Liver (tissue), 9 donors: Measurements from ENCODE around the gene CHN1. TPM values are rescaled to one million over a fixed set of nuclear protein-coding genes. Genes with fewer than 3 reads are reported as not detected.

ENCODE experiments used
- DNase-seq: peaks from one replicate; pipeline ENCODE4 v3.0.0-alpha.2; 2017; ENCODE audit warnings: low spot score
- H3K27ac ChIP-seq, 2 donors: one replicate each; pipeline ENCODE4 v1.7.0; 2013; ENCODE audit warnings: inconsistent platforms in 2 of 2, low read length in 2 of 2, control low read depth in 1 of 2, low read depth in 1 of 2, mild to moderate bottlenecking in 1 of 2
- H3K27me3 ChIP-seq, 4 donors: one replicate each; pipeline versions ENCODE4 v1.6.1 to v1.7.0; 2013; ENCODE audit warnings: low read length in 3 of 4, inconsistent platforms in 1 of 4, mild to moderate bottlenecking in 1 of 4, moderate library complexity in 1 of 4; ENCODE audit not compliant: control insufficient read depth in 4 of 4, insufficient read depth in 4 of 4
- H3K36me3 ChIP-seq, 4 donors: one replicate each; pipeline versions ENCODE4 v1.6.1 to v1.7.0; 2013; ENCODE audit warnings: low read length in 3 of 4, mild to moderate bottlenecking in 3 of 4, low read depth in 1 of 4, moderate library complexity in 1 of 4; ENCODE audit not compliant: control insufficient read depth in 4 of 4, insufficient read depth in 3 of 4
- H3K4me1 ChIP-seq, 4 donors: one replicate each; pipeline versions ENCODE4 v1.6.1 to v1.7.0; 2013; ENCODE audit warnings: low read length in 3 of 4, mild to moderate bottlenecking in 3 of 4, moderate library complexity in 1 of 4; ENCODE audit not compliant: control insufficient read depth in 4 of 4, insufficient read depth in 4 of 4
- H3K4me3 ChIP-seq, 3 donors: one replicate each; pipeline versions ENCODE4 v1.6.1 to v1.7.0; 2013; ENCODE audit warnings: low read length in 3 of 3, control low read depth in 1 of 3, low read depth in 1 of 3, mild to moderate bottlenecking in 1 of 3
- H3K9ac ChIP-seq, 2 donors: one replicate each; pipeline ENCODE4 v1.7.0; 2013; ENCODE audit warnings: low read length in 2 of 2, mild to moderate bottlenecking in 2 of 2, moderate library complexity in 2 of 2, control low read depth in 1 of 2, low read depth in 1 of 2
- H3K9me3 ChIP-seq, 4 donors: one replicate each; pipeline versions ENCODE4 v1.6.1 to v1.7.0; 2013; ENCODE audit warnings: low read length in 3 of 4; ENCODE audit not compliant: control insufficient read depth in 4 of 4
- ATF3 ChIP-seq: IDR thresholded peaks from 2 replicates; pipeline ENCODE4 v1.6.1; 2016; ENCODE audit warnings: antibody characterized with exemption
- EGR1 ChIP-seq, 2 donors: IDR thresholded peaks; 2 replicates each; pipeline ENCODE4 v1.6.1; 2016 to 2018; ENCODE audit warnings: antibody characterized with exemption in 2 of 2, low read depth in 2 of 2
- GABPA ChIP-seq, 2 donors: IDR thresholded peaks in 1 of 2; conservative IDR thresholded peaks in 1 of 2; 2 replicates each; pipeline ENCODE4 v1.6.1; 2016; ENCODE audit warnings: antibody characterized with exemption in 2 of 2, mild to moderate bottlenecking in 1 of 2, moderate library complexity in 1 of 2
- HNF4A ChIP-seq, 2 donors: conservative IDR thresholded peaks; 2 replicates each; pipeline ENCODE4 v1.6.1; 2016; ENCODE audit warnings: antibody characterized with exemption in 2 of 2, mild to moderate bottlenecking in 2 of 2
- JUND ChIP-seq, 2 donors: IDR thresholded peaks; 2 replicates each; pipeline ENCODE4 v1.6.1; 2016; ENCODE audit warnings: antibody characterized with exemption in 2 of 2
- RAD21 ChIP-seq, 2 donors: IDR thresholded peaks; 2 replicates each; pipeline ENCODE4 v1.6.1; 2016; ENCODE audit warnings: antibody characterized with exemption in 2 of 2, mild to moderate bottlenecking in 2 of 2
- REST ChIP-seq: IDR thresholded peaks from 2 replicates; pipeline ENCODE4 v1.6.1; 2016; ENCODE audit warnings: antibody characterized with exemption, mild to moderate bottlenecking
- RXRA ChIP-seq, 2 donors: IDR thresholded peaks; 2 replicates each; pipeline ENCODE4 v1.6.1; 2017 to 2018; ENCODE audit warnings: antibody characterized with exemption in 2 of 2, mild to moderate bottlenecking in 1 of 2
- TAF1 ChIP-seq: conservative IDR thresholded peaks from 2 replicates; pipeline ENCODE4 v1.6.1; 2016; ENCODE audit warnings: antibody characterized with exemption, mild to moderate bottlenecking
- YY1 ChIP-seq: IDR thresholded peaks from 2 replicates; pipeline ENCODE4 v1.6.1; 2016; ENCODE audit warnings: antibody characterized with exemption, mild to moderate bottlenecking
- WGBS: extraction: QIAGEN DNeasy Blood & Tissue Kit; methylation state at CpG from one replicate; pipeline ENCODE4 v1.1.7; 2013; 5-methylcytosine and 5-hydroxymethylcytosine counted together
- polyA plus RNA-seq, 2 donors: library from polyadenylated mRNA; stranded (reverse) in 1 of 2; unstranded in 1 of 2; fragments of 200-250 nt in 1 of 2; fragments of >200 nt in 1 of 2; fragmentation: Nextera tagmentation in 1 of 2; extraction: Ambion mirVana in 1 of 2; gene quantifications; one replicate each; pipeline versions ENCODE4 v1.2.1 to v1.2.3, GENCODE V29; 2013 to 2015
- total RNA-seq, 2 donors: library from RNA; depleted of rRNA; stranded (reverse); fragments of >200 nt; gene quantifications; one replicate each; pipeline ENCODE4 v1.2.3, GENCODE V29; 2014
- TF ChIP-seq, protein P1 (sequence below): IDR thresholded peaks from 2 replicates; pipeline ENCODE4 v1.6.1; 2016; ENCODE audit warnings: antibody characterized with exemption
- donor health status: healthy.
- donor health status: healthy.
- donor health status: healthy.
- donor health status: healthy.
- donor health status: healthy.

CHN1 gene
- total and polyA plus RNA-seq, 4 donors = 0.66 to 1.6 (median 1.1) TPM

GRCh38 chr2:174841350-174841749, 163.8 kb downstream of the CHN1 start (continued):
- TF ChIP-seq REST (no peak), ATF3 (no peak), JUND (IDR thresholded peaks at IDR 0.05) (no peak)

- no peaks in the 10 kb centered on the region for H3K9me3 ChIP-seq
- H3K9ac ChIP-seq = no peak overlapping the region
Measured at GRCh38 chr2:174840436-174840835, 164.7 kb downstream of the CHN1 start.

GRCh38 chr2:174839662-174840061, 165.5 kb downstream of the CHN1 start:
- Histone ChIP-seq H3K9me3 (no peaks in the 10 kb centered on the region), H3K27ac (no peak overlapping the region), H3K4me1 (no peaks in the 10 kb centered on the region), H3K9ac (no peak overlapping the region), H3K27me3 (no peaks in the 10 kb centered on the region), H3K36me3 (no peaks in the 10 kb centered on the region), H3K4me3 (no peak overlapping the region)
- TF ChIP-seq HNF4A (conservative IDR thresholded peaks at IDR 0.05) (no peak), RAD21 (IDR thresholded peaks at IDR 0.05) (no peak), EGR1 (IDR thresholded peaks at IDR 0.05; ENCODE audit: low read depth in 2 of 2) (no peak)
- DNase-seq = no peak
- 88% methylated on average over 3 of the region's 3 CpGs for WGBS

More at GRCh38 chr2:174840436-174840835, 164.7 kb downstream of the CHN1 start:
- no peak for DNase-seq
- Histone ChIP-seq H3K4me3 (no peak overlapping the region), H3K27ac (no peak overlapping the region), H3K27me3 (no peaks in the 10 kb centered on the region), H3K36me3 (no peaks in the 10 kb centered on the region), H3K4me1 (no peaks in the 10 kb centered on the region)
- WGBS = 86% methylated on average over 3 of the region's 3 CpGs
- TF ChIP-seq RXRA (IDR thresholded peaks at IDR 0.05) = no peak
- TF ChIP-seq, protein P1, sequence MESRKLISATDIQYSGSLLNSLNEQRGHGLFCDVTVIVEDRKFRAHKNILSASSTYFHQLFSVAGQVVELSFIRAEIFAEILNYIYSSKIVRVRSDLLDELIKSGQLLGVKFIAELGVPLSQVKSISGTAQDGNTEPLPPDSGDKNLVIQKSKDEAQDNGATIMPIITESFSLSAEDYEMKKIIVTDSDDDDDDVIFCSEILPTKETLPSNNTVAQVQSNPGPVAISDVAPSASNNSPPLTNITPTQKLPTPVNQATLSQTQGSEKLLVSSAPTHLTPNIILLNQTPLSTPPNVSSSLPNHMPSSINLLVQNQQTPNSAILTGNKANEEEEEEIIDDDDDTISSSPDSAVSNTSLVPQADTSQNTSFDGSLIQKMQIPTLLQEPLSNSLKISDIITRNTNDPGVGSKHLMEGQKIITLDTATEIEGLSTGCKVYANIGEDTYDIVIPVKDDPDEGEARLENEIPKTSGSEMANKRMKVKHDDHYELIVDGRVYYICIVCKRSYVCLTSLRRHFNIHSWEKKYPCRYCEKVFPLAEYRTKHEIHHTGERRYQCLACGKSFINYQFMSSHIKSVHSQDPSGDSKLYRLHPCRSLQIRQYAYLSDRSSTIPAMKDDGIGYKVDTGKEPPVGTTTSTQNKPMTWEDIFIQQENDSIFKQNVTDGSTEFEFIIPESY = no peak
- no peak for TF ChIP-seq GABPA (IDR thresholded peaks at IDR 0.05 in 1 of 2, conservative IDR thresholded peaks at IDR 0.05 in 1 of 2)
- TF ChIP-seq YY1 = no peak
- TF ChIP-seq RAD21 (IDR thresholded peaks at IDR 0.05) = no peak
- TF ChIP-seq TAF1 = no peak

- no peak overlapping the region for H3K4me3 ChIP-seq
- H3K27ac ChIP-seq = no peak overlapping the region
- no peak overlapping the region for H3K9ac ChIP-seq
- H3K9me3 ChIP-seq = no peaks in the 10 kb centered on the region
- no peak for TF ChIP-seq RAD21 (IDR thresholded peaks at IDR 0.05)
- H3K27me3 ChIP-seq = no peaks in the 10 kb centered on the region
- no peak for DNase-seq
- WGBS = 100% methylated on average over 1 of the region's 1 CpG
- H3K36me3 ChIP-seq = no peaks in the 10 kb centered on the region
- no peaks in the 10 kb centered on the region for H3K4me1 ChIP-seq
Measured at GRCh38 chr2:174836995-174837390, 168.2 kb downstream of the CHN1 start.
